ENCODE data around the gene AGBL5. TPM values are rescaled to one million over a fixed set of nuclear protein-coding genes. Genes with fewer than 3 reads are reported as not detected.
A peak's percentile ranks its signal among the peaks of the same experiment; 100 is the strongest.

Gene AGBL5
- total and polyA plus RNA-seq, 2 of the 13 experiments (the other 11 are each of a cell fraction or from before 2014, with no cell fraction given), result 55.9 to 73.3 TPM

- TF ChIP-seq ZBTB21 (CRISPR knock-in tag; IDR thresholded peaks at IDR 0.05) (no peak; the same call in 1 of the 2 replicates), PRMT3 (CRISPR knock-in tag; IDR thresholded peaks at IDR 0.05; ENCODE audit: borderline replicate concordance, low read depth) (peak; percentile 90; the same call in 1 of the 2 replicates), CEBPG (CRISPR knock-in tag; IDR thresholded peaks at IDR 0.05) (peak; percentile 2; the same call in 1 of the 2 replicates), ZNF784 (CRISPR knock-in tag; IDR thresholded peaks at IDR 0.05; ENCODE audit: borderline replicate concordance) (peak; percentile 54; the same call in 1 of the 2 replicates), ZNF207 (IDR thresholded peaks at IDR 0.05; ENCODE audit: borderline replicate concordance) (0 out of 2 replicates have a peak, but pooled peaks have one; percentile 81), AKNA (CRISPR knock-in tag; IDR thresholded peaks at IDR 0.05; ENCODE audit: borderline replicate concordance) (peak; percentile 94; the same call in 1 of the 2 replicates), ZNF570 (CRISPR knock-in tag; IDR thresholded peaks at IDR 0.05; ENCODE audit: borderline replicate concordance) (0 out of 2 replicates have a peak, but pooled peaks have one; percentile 77), KDM1A (CRISPR knock-in tag; IDR thresholded peaks at IDR 0.05) (peak; percentile 82), ZBTB26 (CRISPR knock-in tag; IDR thresholded peaks at IDR 0.05; ENCODE audit: borderline replicate concordance) (peak; percentile 90), ZNF33A (CRISPR knock-in tag; IDR thresholded peaks at IDR 0.05; ENCODE audit: borderline replicate concordance) (peak; percentile 61; the same call in 1 of the 2 replicates), THAP8 (CRISPR knock-in tag; IDR thresholded peaks at IDR 0.05; ENCODE audit: borderline replicate concordance) (peak; percentile 60; the same call in 1 of the 2 replicates), NPAS2 (CRISPR knock-in tag; IDR thresholded peaks at IDR 0.05; ENCODE audit: borderline replicate concordance) (no peak), ZSCAN22 (CRISPR knock-in tag; IDR thresholded peaks at IDR 0.05) (peak; percentile 38), TBL1XR1 (IDR thresholded peaks at IDR 0.05; ENCODE audit: borderline replicate concordance, low read length, partially characterized antibody) (peak; percentile 75), ZNF546 (CRISPR knock-in tag; conservative IDR thresholded peaks at IDR 0.05) (peak; percentile 92; the same call in 1 of the 2 replicates), KMT2B (CRISPR knock-in tag; IDR thresholded peaks at IDR 0.05) (peak; percentile 79), MAF1 (CRISPR knock-in tag; IDR thresholded peaks at IDR 0.05; ENCODE audit: borderline replicate concordance) (peak; percentile 22), ZNF761 (CRISPR knock-in tag; conservative IDR thresholded peaks at IDR 0.05) (no peak; the same call in 1 of the 2 replicates), ZNF30 (CRISPR knock-in tag; IDR thresholded peaks at IDR 0.05) (0 out of 2 replicates have a peak, but pooled peaks have one; percentile 59), KLF6 (CRISPR knock-in tag; IDR thresholded peaks at IDR 0.05) (peak; percentile 99), HNRNPH1 (optimal IDR thresholded peaks at IDR 0.05; ENCODE audit: low read depth, low read length) (peak; percentile 63)
Measured at GRCh38 chr2:27050996-27051901, at the start of gene AGBL5 (continued).

All from HepG2 (cell line).